AG04449 (cell line): ENCODE measurements around the gene PSAP.

Experiments used
- CTCF ChIA-PET: fragments of 350-600 bp; formaldehyde crosslinking; extraction: SDS; loops from one replicate; lab custom pipeline; 2021; ENCODE audit warnings: antibody characterized with exemption; lab: Yijun Ruan, JAX
- POLR2A ChIA-PET: fragments of 400-600, 350-600 bp; formaldehyde crosslinking; extraction: SDS; loops from one replicate; lab custom pipeline; 2020; ENCODE audit warnings: antibody characterized with exemption, inconsistent platforms; lab: Yijun Ruan, JAX
- DNase-seq: peaks from one replicate; pipeline ENCODE4 v3.0.0-alpha.2; 2010; ENCODE audit warnings: low read depth, low spot score
- H3K4me3 ChIP-seq: 2 replicates; pipeline ENCODE4 v1.5.1; 2011; ENCODE audit warnings: low read depth, mild to moderate bottlenecking, control low read depth, low read length
- TF ChIP-seq, protein P1 (sequence below): IDR thresholded peaks from one replicate; pipeline ENCODE4 v1.5.1; 2011; ENCODE audit warnings: mild to moderate bottlenecking, moderate library complexity, low read length, control low read depth, inconsistent platforms; ENCODE audit not compliant: insufficient read depth; ENCODE audit errors: missing control alignments

PSAP gene

DNA sequence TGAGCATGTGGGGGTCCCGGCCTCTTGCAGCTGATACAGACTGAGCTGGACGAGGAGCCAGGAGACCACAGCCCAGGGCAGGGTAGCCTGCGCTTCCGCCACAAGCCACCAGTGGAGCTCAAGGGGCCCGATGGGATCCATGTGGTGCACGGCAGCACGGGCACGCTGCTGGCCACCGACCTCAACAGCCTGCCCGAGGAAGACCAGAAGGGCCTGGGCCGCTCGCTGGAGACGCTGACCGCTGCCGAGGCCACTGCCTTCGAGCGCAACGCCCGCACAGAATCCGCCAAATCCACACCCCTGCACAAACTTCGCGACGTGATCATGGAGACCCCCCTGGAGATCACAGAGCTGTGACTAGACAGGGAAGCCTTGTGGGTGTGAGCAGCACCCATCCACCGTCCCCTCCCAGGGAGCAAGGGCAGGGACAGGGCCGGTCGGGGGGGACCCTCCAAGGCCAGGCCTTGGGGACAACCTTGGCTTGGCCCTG is 36.1 kb downstream of the PSAP start:
- no peak overlapping the region for H3K4me3 ChIP-seq
- POLR2A ChIA-PET = no interaction called here
- CTCF ChIA-PET = interaction anchor here (0.9 to 1.5 kb wide), 5 partner anchors 7 to 500 kb away, joined by 3 to 9 read pairs (median 3); no protein-coding TSS in a partner anchor
- DNase-seq = no peak
- TF ChIP-seq, protein P1, sequence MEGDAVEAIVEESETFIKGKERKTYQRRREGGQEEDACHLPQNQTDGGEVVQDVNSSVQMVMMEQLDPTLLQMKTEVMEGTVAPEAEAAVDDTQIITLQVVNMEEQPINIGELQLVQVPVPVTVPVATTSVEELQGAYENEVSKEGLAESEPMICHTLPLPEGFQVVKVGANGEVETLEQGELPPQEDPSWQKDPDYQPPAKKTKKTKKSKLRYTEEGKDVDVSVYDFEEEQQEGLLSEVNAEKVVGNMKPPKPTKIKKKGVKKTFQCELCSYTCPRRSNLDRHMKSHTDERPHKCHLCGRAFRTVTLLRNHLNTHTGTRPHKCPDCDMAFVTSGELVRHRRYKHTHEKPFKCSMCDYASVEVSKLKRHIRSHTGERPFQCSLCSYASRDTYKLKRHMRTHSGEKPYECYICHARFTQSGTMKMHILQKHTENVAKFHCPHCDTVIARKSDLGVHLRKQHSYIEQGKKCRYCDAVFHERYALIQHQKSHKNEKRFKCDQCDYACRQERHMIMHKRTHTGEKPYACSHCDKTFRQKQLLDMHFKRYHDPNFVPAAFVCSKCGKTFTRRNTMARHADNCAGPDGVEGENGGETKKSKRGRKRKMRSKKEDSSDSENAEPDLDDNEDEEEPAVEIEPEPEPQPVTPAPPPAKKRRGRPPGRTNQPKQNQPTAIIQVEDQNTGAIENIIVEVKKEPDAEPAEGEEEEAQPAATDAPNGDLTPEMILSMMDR = no peak

DNA sequence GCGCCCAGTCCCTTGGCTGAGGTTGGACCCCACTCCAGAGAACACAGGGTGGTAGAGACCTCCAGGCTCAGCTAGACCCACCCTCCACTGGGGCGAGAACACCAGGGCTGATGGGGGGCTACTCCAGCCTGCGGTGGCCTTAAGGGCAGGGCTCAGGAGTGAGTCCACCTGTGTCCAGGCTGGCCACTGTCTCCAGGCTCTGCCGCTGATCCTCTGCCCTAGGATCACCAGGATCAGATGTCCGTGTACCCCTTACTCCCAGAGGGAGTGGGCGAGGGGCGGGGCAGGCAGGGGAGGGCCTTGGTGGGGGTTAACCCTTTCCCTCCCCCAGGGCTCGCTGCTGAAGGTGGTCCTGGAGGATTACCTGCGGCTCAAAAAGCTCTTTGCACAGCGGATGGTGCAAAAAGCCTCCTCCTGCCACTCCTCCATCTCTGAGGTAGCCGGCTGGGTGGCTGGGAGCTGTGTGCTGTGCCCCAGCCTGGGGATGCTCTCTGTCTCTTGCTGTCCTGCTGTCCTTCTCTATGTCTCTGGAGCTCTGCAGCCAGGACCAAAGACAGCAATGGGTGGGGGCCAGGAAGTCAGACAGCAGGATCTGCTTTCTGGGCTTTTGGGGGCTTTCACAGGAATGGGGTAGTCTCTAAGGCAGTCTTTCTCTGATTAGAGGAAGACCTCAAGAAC is 38.0 kb downstream of the PSAP start:
- TF ChIP-seq, protein P1 = no peak
- no peak for DNase-seq
- H3K4me3 ChIP-seq = no peak overlapping the region
- CTCF ChIA-PET = interaction anchor here (0.7 to 4.1 kb wide), 24 partner anchors 8 to 499 kb away, joined by 3 to 32 read pairs (median 6); partner anchors contain the start of gene SLC29A3
- POLR2A ChIA-PET = no interaction called here

DNA sequence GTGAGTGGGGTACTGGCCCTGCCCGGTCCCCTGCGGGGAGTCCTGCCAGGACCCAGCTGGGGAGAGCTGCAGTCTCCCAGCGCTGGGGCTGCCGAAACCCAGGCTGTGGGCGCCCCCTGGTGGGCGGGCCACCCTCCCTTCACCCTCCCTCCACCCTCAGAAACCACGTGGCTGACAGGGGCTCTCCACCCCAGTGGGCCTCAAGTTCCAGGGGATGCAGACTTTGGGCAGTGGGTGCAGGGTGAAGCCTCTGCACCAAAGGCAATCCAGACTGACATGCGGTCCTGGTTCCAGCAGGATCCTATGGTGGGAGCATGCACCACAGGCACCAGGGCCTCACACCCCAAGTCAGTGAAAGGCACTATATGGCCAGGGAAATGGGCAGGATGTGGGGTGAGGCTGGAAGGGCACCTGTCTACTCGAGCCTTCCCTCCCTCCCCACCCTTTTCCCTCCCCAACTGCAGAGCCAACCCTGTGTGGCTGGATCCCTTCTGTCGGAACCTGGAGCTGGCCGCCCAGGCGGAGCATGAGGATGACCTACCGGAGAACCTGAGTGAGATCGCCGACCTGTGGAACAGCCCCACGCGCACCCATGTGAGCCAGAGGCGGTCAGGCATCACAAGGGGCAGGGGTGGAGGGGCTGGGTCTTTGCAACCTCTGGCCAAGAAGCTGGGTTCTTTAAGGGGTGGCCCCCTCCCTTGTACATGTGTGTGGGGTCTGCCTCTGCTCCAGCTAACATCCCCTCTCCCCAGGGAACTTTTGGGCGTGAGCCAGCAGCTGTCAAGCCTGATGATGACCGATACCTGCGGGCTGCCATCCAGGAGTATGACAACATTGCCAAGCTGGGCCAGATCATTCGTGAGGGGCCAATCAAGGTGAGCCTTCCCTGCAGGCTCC is 38.8 kb downstream of the PSAP start:
- POLR2A ChIA-PET = interaction anchor here (0.8 kb wide), 1 partner anchor 282 kb away, joined by 3 read pairs; no protein-coding TSS in a partner anchor
- CTCF ChIA-PET = interaction anchor here (0.6 to 4.1 kb wide), 38 partner anchors 8 to 498 kb away, joined by 3 to 32 read pairs (median 4); partner anchors contain the start of genes SLC29A3 and VSIR
- DNase-seq = no peak
- TF ChIP-seq, protein P1 = peak; percentile 93
- no peak overlapping the region for H3K4me3 ChIP-seq

DNA sequence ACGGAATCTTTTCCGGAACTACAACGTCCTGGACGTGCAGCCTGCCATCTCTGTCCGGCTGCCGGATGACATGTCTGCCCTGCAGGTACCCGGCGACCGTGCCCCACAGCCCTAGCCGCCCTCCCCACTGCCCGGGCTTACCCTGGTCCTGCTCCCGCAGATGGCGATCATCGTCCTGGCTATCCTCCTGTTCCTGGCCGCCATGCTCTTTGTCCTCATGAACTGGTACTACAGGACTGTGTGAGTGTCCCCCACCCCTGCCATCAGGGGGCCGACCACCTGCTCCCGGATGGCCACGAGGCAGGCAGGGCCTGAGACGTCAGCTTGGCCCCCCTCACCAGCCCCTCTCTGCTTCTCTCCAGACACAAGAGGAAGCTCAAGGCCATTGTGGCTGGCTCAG is 39.7 kb downstream of the PSAP start:
- TF ChIP-seq, protein P1 = no peak
- ChIA-PET POLR2A (interaction anchor here (0.7 to 0.8 kb wide), 2 partner anchors 11 to 283 kb away, joined by 3 read pairs; no protein-coding TSS in a partner anchor), CTCF (interaction anchor here (0.6 to 4.1 kb wide), 31 partner anchors 7 to 497 kb away, joined by 3 to 32 read pairs (median 4); partner anchors contain the start of genes SLC29A3 and VSIR)
- no peak for DNase-seq
- H3K4me3 ChIP-seq = no peak overlapping the region

DNA sequence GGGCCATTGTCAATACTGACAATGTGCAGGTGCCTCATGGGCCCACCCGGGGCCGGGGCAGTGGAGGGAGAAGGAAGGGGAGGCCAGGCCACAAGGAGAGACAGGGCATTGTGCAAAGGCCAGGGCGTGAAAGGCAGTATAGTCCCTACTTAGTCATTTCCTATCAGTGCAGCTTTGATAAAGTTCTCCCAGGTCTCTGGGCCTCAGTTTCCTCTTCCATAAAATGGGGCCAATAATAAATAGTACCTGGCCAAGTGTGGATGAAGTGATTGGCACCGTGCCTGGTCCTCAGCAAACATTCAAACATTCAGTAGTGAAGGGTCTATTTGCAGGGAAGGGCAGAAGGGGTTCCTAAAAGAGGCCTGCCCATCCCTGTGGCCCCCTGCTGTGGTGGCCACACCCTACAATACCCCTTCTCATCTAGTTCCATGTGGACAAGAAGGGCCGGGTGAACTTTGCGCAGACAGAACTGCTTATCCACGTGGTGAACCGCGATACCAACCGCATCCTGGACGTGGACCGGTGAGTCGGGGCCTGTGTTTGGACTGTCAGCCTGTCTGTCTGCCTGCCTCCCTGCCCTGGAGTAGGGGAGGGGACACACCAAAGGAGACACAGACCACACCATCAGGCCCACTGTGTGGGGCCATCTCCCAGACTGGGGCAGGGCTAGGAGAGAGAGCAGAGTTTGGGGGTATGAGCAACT is 40.9 kb downstream of the PSAP start:
- ChIA-PET POLR2A (no interaction called here), CTCF (interaction anchor here (1.3 to 4.1 kb wide), 5 partner anchors 113 to 496 kb away, joined by 4 to 32 read pairs (median 14); partner anchors contain the start of gene SLC29A3)
- no peak for DNase-seq
- TF ChIP-seq, protein P1 = no peak
- H3K4me3 ChIP-seq = no peak overlapping the region
